Activated gamma-delta T cell treated with Interleukin-2 at 50 U/mL for 16 hours (primary cell): ENCODE measurements around the gene VANGL1.

Experiments
- DNase-seq: peaks from one replicate; pipeline ENCODE4 v3.0.0-alpha.2; 2020

Gene VANGL1

GRCh38 chr1:115644109-115644508, 2.3 kb downstream of the VANGL1 start:
- no peak for DNase-seq

GRCh38 chr1:115647047-115647446, 5.3 kb downstream of the VANGL1 start:
- DNase-seq = no peak

- no peak for DNase-seq
Observed at GRCh38 chr1:115647507-115647906, 5.7 kb downstream of the VANGL1 start.

GRCh38 chr1:115647919-115648650, 6.3 kb downstream of the VANGL1 start:
- no peak for DNase-seq

GRCh38 chr1:115648717-115649691, 7.2 kb downstream of the VANGL1 start:
- no peak for DNase-seq

- no peak for DNase-seq
Observed at GRCh38 chr1:115649964-115650363, 8.2 kb downstream of the VANGL1 start.

- no peak for DNase-seq
Observed at GRCh38 chr1:115650961-115651360, 9.2 kb downstream of the VANGL1 start.

GRCh38 chr1:115651391-115651790, 9.6 kb downstream of the VANGL1 start:
- no peak for DNase-seq

- no peak for DNase-seq
Observed at GRCh38 chr1:115652236-115652788, 10.5 kb downstream of the VANGL1 start.

- DNase-seq = no peak
Observed at GRCh38 chr1:115654125-115654524, 12.4 kb downstream of the VANGL1 start.

- no peak for DNase-seq
Observed at GRCh38 chr1:115654663-115655305, 13.0 kb downstream of the VANGL1 start.

GRCh38 chr1:115655306-115655663, 13.5 kb downstream of the VANGL1 start:
- DNase-seq = no peak

GRCh38 chr1:115655916-115656315, 14.1 kb downstream of the VANGL1 start:
- DNase-seq = no peak

- DNase-seq = no peak
Observed at GRCh38 chr1:115656461-115657077, 14.8 kb downstream of the VANGL1 start.

- DNase-seq = no peak
Observed at GRCh38 chr1:115658646-115659045, 16.9 kb downstream of the VANGL1 start.

- no peak for DNase-seq
Observed at GRCh38 chr1:115660151-115660550, 18.4 kb downstream of the VANGL1 start.

GRCh38 chr1:115661157-115661556, 19.4 kb downstream of the VANGL1 start:
- no peak for DNase-seq

GRCh38 chr1:115665319-115666096, 23.7 kb downstream of the VANGL1 start:
- no peak for DNase-seq

- no peak for DNase-seq
Observed at GRCh38 chr1:115666206-115666605, 24.4 kb downstream of the VANGL1 start.

- DNase-seq = no peak
Observed at GRCh38 chr1:115666702-115667101, 24.9 kb downstream of the VANGL1 start.

GRCh38 chr1:115668579-115668978, 26.8 kb downstream of the VANGL1 start:
- no peak for DNase-seq
